Neural cell (in vitro differentiated cells): ENCODE measurements around the gene ATXN2.

Source experiments
- EZH2 ChIP-seq: fragments of 200-600, 300-800 bp; shearing (Covaris generic), sonication (generic); IDR thresholded peaks from 2 replicates; pipeline ENCODE4 v1.6.1; 2014; ENCODE audit warnings: antibody characterized with exemption, low read length, borderline replicate concordance, mild to moderate bottlenecking; ENCODE audit not compliant: insufficient read depth, poor library complexity, severe bottlenecking
- MXI1 ChIP-seq: fragments of 450-650 bp; conservative IDR thresholded peaks from 2 replicates; pipeline ENCODE4 v1.6.1; 2014; ENCODE audit warnings: antibody characterized with exemption, mild to moderate bottlenecking; ENCODE audit not compliant: poor library complexity, severe bottlenecking
- POLR2AphosphoS5 ChIP-seq: IDR thresholded peaks from 2 replicates; pipeline ENCODE4 v1.6.1; 2012
- RAD21 ChIP-seq: fragments of 450-650 bp; conservative IDR thresholded peaks from 2 replicates; pipeline ENCODE4 v1.6.1; 2014; ENCODE audit warnings: antibody characterized with exemption, mild to moderate bottlenecking, moderate library complexity
- SMC3 ChIP-seq: fragments of 450-650 bp; conservative IDR thresholded peaks from 2 replicates; pipeline ENCODE4 v1.6.1; 2014; ENCODE audit warnings: antibody characterized with exemption, mild to moderate bottlenecking, moderate library complexity; ENCODE audit not compliant: poor library complexity
- TAF1 ChIP-seq: IDR thresholded peaks from 2 replicates; pipeline ENCODE4 v1.6.1; 2012; ENCODE audit warnings: low read depth
- TF ChIP-seq, protein P1 (sequence below): fragments of 450-650 bp; IDR thresholded peaks from 2 replicates; pipeline ENCODE4 v1.5.1; 2014; ENCODE audit warnings: antibody characterized with exemption, mild to moderate bottlenecking, moderate library complexity; ENCODE audit not compliant: poor library complexity, severe bottlenecking

DNA sequence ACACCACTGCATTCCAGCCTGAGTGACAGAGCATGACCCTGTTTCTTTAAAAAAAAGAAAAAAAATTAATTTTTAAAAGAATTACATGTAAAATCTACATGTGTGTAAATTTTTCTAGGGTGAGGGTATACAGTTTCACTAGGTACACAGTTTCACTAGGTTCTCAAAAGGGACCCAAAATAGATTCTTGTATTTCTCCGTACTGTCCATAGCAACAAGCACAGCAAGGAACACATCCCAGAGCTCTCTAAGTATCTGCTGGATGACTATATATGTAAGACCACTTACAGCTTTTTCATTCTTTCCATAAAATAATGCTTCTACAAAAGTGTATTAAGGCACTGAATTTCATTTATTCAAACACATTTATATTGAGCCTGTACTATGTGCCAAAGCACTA is 55.1 kb downstream of the ATXN2 start:
- TF ChIP-seq RAD21 (no peak), EZH2 (no peak), POLR2AphosphoS5 (no peak), SMC3 (no peak), TAF1 (no peak), MXI1 (no peak)
- TF ChIP-seq, protein P1, sequence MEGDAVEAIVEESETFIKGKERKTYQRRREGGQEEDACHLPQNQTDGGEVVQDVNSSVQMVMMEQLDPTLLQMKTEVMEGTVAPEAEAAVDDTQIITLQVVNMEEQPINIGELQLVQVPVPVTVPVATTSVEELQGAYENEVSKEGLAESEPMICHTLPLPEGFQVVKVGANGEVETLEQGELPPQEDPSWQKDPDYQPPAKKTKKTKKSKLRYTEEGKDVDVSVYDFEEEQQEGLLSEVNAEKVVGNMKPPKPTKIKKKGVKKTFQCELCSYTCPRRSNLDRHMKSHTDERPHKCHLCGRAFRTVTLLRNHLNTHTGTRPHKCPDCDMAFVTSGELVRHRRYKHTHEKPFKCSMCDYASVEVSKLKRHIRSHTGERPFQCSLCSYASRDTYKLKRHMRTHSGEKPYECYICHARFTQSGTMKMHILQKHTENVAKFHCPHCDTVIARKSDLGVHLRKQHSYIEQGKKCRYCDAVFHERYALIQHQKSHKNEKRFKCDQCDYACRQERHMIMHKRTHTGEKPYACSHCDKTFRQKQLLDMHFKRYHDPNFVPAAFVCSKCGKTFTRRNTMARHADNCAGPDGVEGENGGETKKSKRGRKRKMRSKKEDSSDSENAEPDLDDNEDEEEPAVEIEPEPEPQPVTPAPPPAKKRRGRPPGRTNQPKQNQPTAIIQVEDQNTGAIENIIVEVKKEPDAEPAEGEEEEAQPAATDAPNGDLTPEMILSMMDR = no peak
